Prostate gland (tissue), 2 donors: ENCODE results near the gene JUNB. TPM values are rescaled to one million over a fixed set of nuclear protein-coding genes. Genes with fewer than 3 reads are reported as not detected.

Experiments used
- DNase-seq: peaks from one replicate; pipeline ENCODE4 v3.0.0-alpha.2; 2019; ENCODE audit warnings: low spot score
- H3K27ac ChIP-seq, 2 donors: fragments of 200-600 bp; sonication (generic); 2 replicates each; pipeline ENCODE4 v1.5.1; 2017 to 2019
- H3K27me3 ChIP-seq: fragments of 200-600 bp; sonication (generic); replicated peaks from 2 replicates; pipeline ENCODE4 v1.5.1; 2019; ENCODE audit not compliant: insufficient read depth
- H3K36me3 ChIP-seq, 2 donors: fragments of 200-600 bp; sonication (generic); 1 replicate in 1 of 2; 2 replicates in 1 of 2; pipeline versions ENCODE4 v1.5.1 to v1.8.1; 2017 to 2019
- H3K4me1 ChIP-seq: fragments of 200-600 bp; sonication (generic); replicated peaks from 2 replicates; pipeline ENCODE4 v1.5.1; 2019
- H3K4me3 ChIP-seq, 2 donors: fragments of 200-600 bp; sonication (generic); 2 replicates each; pipeline ENCODE4 v1.5.1; 2017 to 2019
- H3K9me3 ChIP-seq: fragments of 200-600 bp; sonication (generic); 2 replicates; pipeline ENCODE4 v1.5.1; 2017
- POLR2A ChIP-seq: fragments of 450-650 bp; IDR thresholded peaks from one replicate; pipeline ENCODE4 v1.6.1; 2016; ENCODE audit warnings: antibody characterized with exemption, mild to moderate bottlenecking
- POLR2AphosphoS5 ChIP-seq: sonication (generic); formaldehyde crosslinking; IDR thresholded peaks from one replicate; pipeline ENCODE4 v1.6.1; 2017; ENCODE audit warnings: antibody characterized with exemption
- WGBS: methylation state at CpG from one replicate; pipeline ENCODE4 v1.1.5; 2018; 5-methylcytosine and 5-hydroxymethylcytosine counted together
- intact Hi-C: fragments of 100-400 bp; cut with DNase I; formaldehyde crosslinking; loops from one replicate; pipeline ENCODE4 v1.14.2; 2022
- total RNA-seq, 2 donors: library from RNA; depleted of rRNA; stranded (reverse); fragments of >200 nt; gene quantifications; one replicate each; pipeline ENCODE4 v1.1.0, GENCODE V29; 2016
- TF ChIP-seq, protein P1 (sequence below), 4 experiments: fragments of 200-600 bp in 2 of 4; fragments of 450-650 bp in 2 of 4; sonication (generic) in 2 of 4; IDR thresholded peaks; 1 replicate in 3 of 4; 2 replicates in 1 of 4; pipeline ENCODE4 v1.5.1; 2016 to 2019; ENCODE audit warnings: antibody characterized with exemption in 4 of 4, mild to moderate bottlenecking in 2 of 4, moderate library complexity in 2 of 4

Gene JUNB
- total RNA-seq, 2 donors from 2014 or later = 173 to 290 TPM

DNA sequence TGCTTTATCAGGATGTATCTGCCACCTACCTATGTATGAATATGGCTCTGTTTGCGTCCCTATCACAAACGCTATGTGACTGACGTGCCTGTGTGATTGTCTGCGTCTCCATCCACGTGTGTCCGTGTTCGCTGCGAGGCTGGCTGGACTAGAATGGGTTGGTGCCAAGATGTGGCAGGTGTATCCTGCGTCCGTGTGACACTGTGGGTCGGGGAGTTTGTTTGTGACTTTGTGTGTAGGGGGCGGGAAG is 9.2 kb upstream of the JUNB start:
- TF ChIP-seq POLR2AphosphoS5 = peak; percentile 49
- no peak for TF ChIP-seq POLR2A
- H3K27ac ChIP-seq = peak overlapping the region; percentile 100
- 0% methylated on average over 12 of the region's 12 CpGs for whole genome bisulfite sequencing
- intact Hi-C loops = no loop called here
- peak overlapping the region; percentile 33 to 47 for H3K4me3 ChIP-seq
- peak; percentile 44 for DNase-seq
- no peaks in the 10 kb centered on the region for H3K9me3 ChIP-seq
- no peaks in the 10 kb centered on the region for H3K27me3 ChIP-seq
- H3K4me1 ChIP-seq = peaks cover 41% of the 10 kb centered on the region
- H3K36me3 ChIP-seq = no peaks in the 10 kb centered on the region

GRCh38 chr19:12782424-12783290 is 8.6 kb upstream of the JUNB start:
- H3K4me3 ChIP-seq = peak overlapping the region; percentile 33 to 47
- no peaks in the 10 kb centered on the region for H3K36me3 ChIP-seq
- peak overlapping the region; percentile 100 for H3K27ac ChIP-seq
- no peaks in the 10 kb centered on the region for H3K9me3 ChIP-seq
- intact Hi-C loops = no loop called here
- peaks cover 45% of the 10 kb centered on the region for H3K4me1 ChIP-seq
- no peaks in the 10 kb centered on the region for H3K27me3 ChIP-seq
- TF ChIP-seq POLR2AphosphoS5 (peak; percentile 36), POLR2A (peak; percentile 46)
- TF ChIP-seq, protein P1, sequence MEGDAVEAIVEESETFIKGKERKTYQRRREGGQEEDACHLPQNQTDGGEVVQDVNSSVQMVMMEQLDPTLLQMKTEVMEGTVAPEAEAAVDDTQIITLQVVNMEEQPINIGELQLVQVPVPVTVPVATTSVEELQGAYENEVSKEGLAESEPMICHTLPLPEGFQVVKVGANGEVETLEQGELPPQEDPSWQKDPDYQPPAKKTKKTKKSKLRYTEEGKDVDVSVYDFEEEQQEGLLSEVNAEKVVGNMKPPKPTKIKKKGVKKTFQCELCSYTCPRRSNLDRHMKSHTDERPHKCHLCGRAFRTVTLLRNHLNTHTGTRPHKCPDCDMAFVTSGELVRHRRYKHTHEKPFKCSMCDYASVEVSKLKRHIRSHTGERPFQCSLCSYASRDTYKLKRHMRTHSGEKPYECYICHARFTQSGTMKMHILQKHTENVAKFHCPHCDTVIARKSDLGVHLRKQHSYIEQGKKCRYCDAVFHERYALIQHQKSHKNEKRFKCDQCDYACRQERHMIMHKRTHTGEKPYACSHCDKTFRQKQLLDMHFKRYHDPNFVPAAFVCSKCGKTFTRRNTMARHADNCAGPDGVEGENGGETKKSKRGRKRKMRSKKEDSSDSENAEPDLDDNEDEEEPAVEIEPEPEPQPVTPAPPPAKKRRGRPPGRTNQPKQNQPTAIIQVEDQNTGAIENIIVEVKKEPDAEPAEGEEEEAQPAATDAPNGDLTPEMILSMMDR (IDR thresholded peaks at IDR 0.05) = peak in 1 of 4 experiments; percentile 31
- under 1% methylated on average over 76 of the region's 88 CpGs for WGBS
- peak; percentile 67 for DNase-seq

DNA sequence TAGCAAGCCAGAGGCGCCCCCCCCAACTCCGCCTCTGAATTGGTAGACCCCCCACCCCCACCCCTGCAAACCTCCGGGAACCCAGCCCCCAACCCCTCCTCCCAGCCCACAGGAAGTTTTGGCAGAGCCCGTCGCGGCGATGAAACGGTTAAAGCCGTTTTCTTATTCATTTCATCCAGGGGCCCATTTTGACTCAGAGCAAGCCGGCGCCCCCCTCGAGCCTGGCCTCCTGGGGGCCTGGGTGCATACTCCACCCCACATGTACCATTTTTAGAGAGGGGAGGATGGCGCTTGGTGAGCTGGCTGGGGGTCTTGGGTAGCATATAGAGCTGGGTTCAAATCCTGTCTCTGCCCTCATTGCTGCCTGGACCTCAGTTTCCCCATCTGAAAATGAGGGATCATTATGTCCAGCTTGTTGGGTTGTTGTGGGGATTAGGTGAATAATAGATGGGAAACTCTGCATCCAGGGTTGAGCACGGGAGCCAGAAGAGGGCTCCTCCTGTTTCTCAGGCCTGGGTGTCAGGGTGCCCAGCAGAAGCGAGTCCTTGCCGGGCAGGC is 7.9 kb upstream of the JUNB start:
- H3K4me1 ChIP-seq = peaks cover 52% of the 10 kb centered on the region
- H3K9me3 ChIP-seq = no peaks in the 10 kb centered on the region
- 9% methylated on average over 16 of the region's 16 CpGs for WGBS
- peak overlapping the region in 1 of 2 donors; percentile 47 for H3K4me3 ChIP-seq
- H3K36me3 ChIP-seq = no peaks in the 10 kb centered on the region
- no peaks in the 10 kb centered on the region for H3K27me3 ChIP-seq
- intact Hi-C loops = no loop called here
- DNase-seq = no peak
- peak overlapping the region; percentile 100 for H3K27ac ChIP-seq
- TF ChIP-seq POLR2A (no peak), POLR2AphosphoS5 (no peak)
- TF ChIP-seq, protein P1 (IDR thresholded peaks at IDR 0.05) = no peak

DNA sequence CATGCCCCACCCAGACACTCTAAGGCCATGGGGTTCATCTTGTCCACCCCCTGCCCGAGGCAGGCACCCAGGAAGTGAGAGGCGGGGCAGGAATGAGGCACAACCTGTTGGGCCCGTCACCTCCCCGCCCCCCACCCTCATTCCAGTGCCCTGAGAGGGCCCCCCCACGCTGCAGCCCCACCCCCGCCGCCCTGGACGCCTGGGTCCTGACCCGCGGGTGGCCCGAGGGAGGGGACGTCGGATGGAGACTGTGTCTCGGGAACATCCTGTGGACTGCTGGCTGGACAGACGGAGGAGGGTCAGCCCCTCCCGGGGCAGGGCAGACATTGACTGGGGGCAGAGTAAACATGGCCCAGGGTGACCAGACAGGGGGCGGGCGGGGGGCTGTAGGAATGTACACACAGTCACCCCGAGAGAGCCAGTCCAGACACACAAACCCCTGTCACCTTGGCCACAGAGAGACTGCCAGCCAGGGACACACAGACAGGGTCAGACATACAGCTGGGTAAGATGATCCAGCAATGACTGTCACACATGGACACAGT is 7.4 kb upstream of the JUNB start:
- 14% methylated on average over 18 of the region's 19 CpGs for WGBS
- H3K27ac ChIP-seq = peak overlapping the region; percentile 100
- intact Hi-C loops = no loop called here

GRCh38 chr19:12784394-12784870 is 6.9 kb upstream of the JUNB start:
- WGBS = 53% methylated on average over 10 of the region's 10 CpGs
- Histone ChIP-seq H3K9me3 (no peaks in the 10 kb centered on the region), H3K27me3 (no peaks in the 10 kb centered on the region), H3K36me3 (no peaks in the 10 kb centered on the region), H3K4me1 (peaks cover 62% of the 10 kb centered on the region), H3K4me3 (no peak overlapping the region), H3K27ac (peak overlapping the region; percentile 100)
- no peak for DNase-seq
- intact Hi-C loops = no loop called here
- TF ChIP-seq, protein P1 (IDR thresholded peaks at IDR 0.05) = no peak
- TF ChIP-seq POLR2AphosphoS5 (no peak), POLR2A (no peak)

More for the DNA sequence above, 7.4 kb upstream of the JUNB start:
- Histone ChIP-seq H3K4me3 (no peak overlapping the region), H3K9me3 (no peaks in the 10 kb centered on the region), H3K4me1 (peaks cover 57% of the 10 kb centered on the region), H3K36me3 (no peaks in the 10 kb centered on the region), H3K27me3 (no peaks in the 10 kb centered on the region)
- TF ChIP-seq POLR2A (no peak), POLR2AphosphoS5 (peak; percentile 38)
- TF ChIP-seq, protein P1 (IDR thresholded peaks at IDR 0.05) = no peak
- DNase-seq = peak; percentile 43
